ENCODE results near the gene ZFC3H1.
"Not testable (repeated sequence)": the region's sequence is repeated elsewhere in the genome, so short reads cannot be mapped to it uniquely, and the experiment has no call there.

The ZFC3H1 gene

GRCh38 chr12:71663561-71664410 lies at the start of gene ZFC3H1, which contains the start of gene THAP2:
TSS of gene ZFC3H1 (minus strand) at chr12:71663848. CDS start at chr12:71663610, 238 bp downstream.
TSS of gene THAP2 (plus strand) at chr12:71664301. CDS start at chr12:71664510, 209 bp downstream.
- H3K4me1 Mint-ChIP-seq: peaks cover 46% of the 10 kb centered on the region
- peaks cover 47% of the 10 kb centered on the region for H3K36me3 Mint-ChIP-seq (ENCODE audit: low read depth)
- DNase-seq (peak; percentile 87), ATAC-seq (peak; percentile 90)
- peaks cover 5% of the 10 kb centered on the region for H3K9me3 Mint-ChIP-seq
- H3K27ac Mint-ChIP-seq: peak within 1 kb of the TSS; percentile 99
- H3K27me3 Mint-ChIP-seq: no peaks in the 10 kb centered on the region
- peak within 1 kb of the TSS; percentile 98 for H3K4me3 Mint-ChIP-seq

GRCh38 chr12:71710276-71711125 lies 46.9 kb upstream of the ZFC3H1 start:
- peaks cover 39% of the 10 kb centered on the region for H3K9me3 Mint-ChIP-seq
- H3K4me1 Mint-ChIP-seq: peaks cover 7% of the 10 kb centered on the region
- no peak overlapping the region for H3K27ac Mint-ChIP-seq
- no peak for DNase-seq
- peaks cover 2% of the 10 kb centered on the region for H3K27me3 Mint-ChIP-seq
- no peak overlapping the region for H3K4me3 Mint-ChIP-seq
- peak; percentile 78 for ATAC-seq
- H3K36me3 Mint-ChIP-seq (ENCODE audit: low read depth): peaks cover 4% of the 10 kb centered on the region

- DNase-seq (no peak), ATAC-seq (no peak)
- H3K4me1 Mint-ChIP-seq: peaks cover 7% of the 10 kb centered on the region
- no peak overlapping the region for H3K27ac Mint-ChIP-seq
- H3K4me3 Mint-ChIP-seq: no peak overlapping the region
- peaks cover 25% of the 10 kb centered on the region for H3K9me3 Mint-ChIP-seq
- peaks cover 6% of the 10 kb centered on the region for H3K36me3 Mint-ChIP-seq (ENCODE audit: low read depth)
- peaks cover 2% of the 10 kb centered on the region for H3K27me3 Mint-ChIP-seq
These were observed 45.0 kb upstream of the ZFC3H1 start for GRCh38 chr12:71708658-71709057.

- Mint-ChIP-seq H3K27ac (no peak overlapping the region), H3K9me3 (no peaks in the 10 kb centered on the region), H3K27me3 (no peaks in the 10 kb centered on the region), H3K36me3 (ENCODE audit: low read depth) (peaks cover 18% of the 10 kb centered on the region), H3K4me1 (peaks cover 5% of the 10 kb centered on the region), H3K4me3 (no peak overlapping the region)
- DNase-seq (no peak), ATAC-seq (no peak)
These were observed 41.3 kb upstream of the ZFC3H1 start for GRCh38 chr12:71704920-71705319.

GRCh38 chr12:71703206-71703605 lies 39.6 kb upstream of the ZFC3H1 start:
- no peak overlapping the region for H3K27ac Mint-ChIP-seq
- no peaks in the 10 kb centered on the region for H3K27me3 Mint-ChIP-seq
- no peak overlapping the region for H3K4me3 Mint-ChIP-seq
- no peaks in the 10 kb centered on the region for H3K9me3 Mint-ChIP-seq
- DNase-seq: no peak
- H3K36me3 Mint-ChIP-seq (ENCODE audit: low read depth): peaks cover 27% of the 10 kb centered on the region
- H3K4me1 Mint-ChIP-seq: peaks cover 5% of the 10 kb centered on the region
- no peak for ATAC-seq

- H3K4me3 Mint-ChIP-seq: no peak overlapping the region
- H3K27ac Mint-ChIP-seq: no peak overlapping the region
- H3K4me1 Mint-ChIP-seq: peaks cover 1% of the 10 kb centered on the region
- no peaks in the 10 kb centered on the region for H3K9me3 Mint-ChIP-seq
- H3K36me3 Mint-ChIP-seq (ENCODE audit: low read depth): peaks cover 33% of the 10 kb centered on the region
- no peak for DNase-seq
- ATAC-seq: no peak
- H3K27me3 Mint-ChIP-seq: no peaks in the 10 kb centered on the region
These were observed 38.9 kb upstream of the ZFC3H1 start for GRCh38 chr12:71702590-71702989.

GRCh38 chr12:71702181-71702580 lies 38.5 kb upstream of the ZFC3H1 start:
- ATAC-seq, DNase-seq, H3K27me3 Mint-ChIP-seq, H3K4me3 Mint-ChIP-seq, H3K9me3 Mint-ChIP-seq, H3K27ac Mint-ChIP-seq, H3K4me1 Mint-ChIP-seq: not testable (repeated sequence)
- H3K36me3 Mint-ChIP-seq (ENCODE audit: low read depth): peaks cover 36% of the 10 kb centered on the region

- H3K27me3 Mint-ChIP-seq: no peaks in the 10 kb centered on the region
- peaks cover 17% of the 10 kb centered on the region for H3K4me1 Mint-ChIP-seq
- ATAC-seq (no peak), DNase-seq (no peak)
- H3K9me3 Mint-ChIP-seq: no peaks in the 10 kb centered on the region
- peaks cover 28% of the 10 kb centered on the region for H3K36me3 Mint-ChIP-seq (ENCODE audit: low read depth)
- no peak overlapping the region for H3K4me3 Mint-ChIP-seq
- H3K27ac Mint-ChIP-seq: no peak overlapping the region
These were observed 32.1 kb upstream of the ZFC3H1 start for GRCh38 chr12:71695782-71696181.

GRCh38 chr12:71694099-71694820 lies 30.6 kb upstream of the ZFC3H1 start:
- Mint-ChIP-seq H3K4me3 (no peak overlapping the region), H3K27me3 (no peaks in the 10 kb centered on the region), H3K27ac (peak overlapping the region; percentile 18), H3K36me3 (ENCODE audit: low read depth) (peaks cover 22% of the 10 kb centered on the region), H3K4me1 (peaks cover 19% of the 10 kb centered on the region), H3K9me3 (no peaks in the 10 kb centered on the region)
- DNase-seq: no peak
- ATAC-seq: no peak

GRCh38 chr12:71693651-71694050 lies 30.0 kb upstream of the ZFC3H1 start:
- DNase-seq, H3K4me3 Mint-ChIP-seq, H3K9me3 Mint-ChIP-seq, H3K27me3 Mint-ChIP-seq, ATAC-seq: not testable (repeated sequence)
- H3K27ac Mint-ChIP-seq: peak overlapping the region; percentile 18
- H3K36me3 Mint-ChIP-seq (ENCODE audit: low read depth): peaks cover 18% of the 10 kb centered on the region
- peaks cover 23% of the 10 kb centered on the region for H3K4me1 Mint-ChIP-seq

GRCh38 chr12:71693126-71693525 lies 29.5 kb upstream of the ZFC3H1 start:
- no peak overlapping the region for H3K4me3 Mint-ChIP-seq
- peaks cover 27% of the 10 kb centered on the region for H3K4me1 Mint-ChIP-seq

GRCh38 chr12:71691504-71692129 lies 28.0 kb upstream of the ZFC3H1 start:
- H3K27me3 Mint-ChIP-seq: no peaks in the 10 kb centered on the region
- DNase-seq: no peak
- H3K4me1 Mint-ChIP-seq: peaks cover 35% of the 10 kb centered on the region
- no peak for ATAC-seq
- H3K9me3 Mint-ChIP-seq: no peaks in the 10 kb centered on the region
- no peak overlapping the region for H3K4me3 Mint-ChIP-seq
- H3K36me3 Mint-ChIP-seq (ENCODE audit: low read depth): peaks cover 6% of the 10 kb centered on the region
- H3K27ac Mint-ChIP-seq: peak overlapping the region; percentile 64

More at GRCh38 chr12:71693126-71693525, 29.5 kb upstream of the ZFC3H1 start:
- Mint-ChIP-seq H3K36me3 (ENCODE audit: low read depth) (peaks cover 15% of the 10 kb centered on the region), H3K9me3 (no peaks in the 10 kb centered on the region), H3K27ac (no peak overlapping the region), H3K27me3 (no peaks in the 10 kb centered on the region)
- DNase-seq: no peak
- ATAC-seq: no peak

GRCh38 chr12:71688961-71689570 lies 25.4 kb upstream of the ZFC3H1 start:
- peaks cover 6% of the 10 kb centered on the region for H3K36me3 Mint-ChIP-seq (ENCODE audit: low read depth)
- no peak for DNase-seq
- H3K4me1 Mint-ChIP-seq: peaks cover 39% of the 10 kb centered on the region
- no peak overlapping the region for H3K27ac Mint-ChIP-seq
- no peak overlapping the region for H3K4me3 Mint-ChIP-seq
- H3K9me3 Mint-ChIP-seq: no peaks in the 10 kb centered on the region
- no peak for ATAC-seq
- H3K27me3 Mint-ChIP-seq: no peaks in the 10 kb centered on the region

All from activated naive CD8-positive, alpha-beta T cell treated with anti-CD3 and anti-CD28 coated beads, Interleukin-2, amount 50 U/mL, for 24 hours (primary cell).